GM12878 (cell line): ENCODE data around the gene CHCHD1. TPM values are rescaled to one million over a fixed set of nuclear protein-coding genes. Genes with fewer than 3 reads are reported as not detected.

ENCODE experiments used
- ATF2 ChIP-seq: IDR thresholded peaks from 2 replicates; pipeline ENCODE4 v1.6.1; 2012; ENCODE audit warnings: low read length, inconsistent platforms
- ATF3 ChIP-seq: IDR thresholded peaks from 2 replicates; pipeline ENCODE4 v1.6.1; 2011; ENCODE audit warnings: low read depth, mild to moderate bottlenecking, low read length, moderate library complexity, borderline replicate concordance; ENCODE audit errors: extremely low read depth
- CHD2 ChIP-seq: IDR thresholded peaks from 2 replicates; pipeline ENCODE4 v1.6.1; 2011; ENCODE audit warnings: low read depth, low read length, improper control_type of control experiment, borderline replicate concordance
- CUX1 ChIP-seq: IDR thresholded peaks from 2 replicates; pipeline ENCODE4 v1.6.1; 2012; ENCODE audit warnings: improper control_type of control experiment, low read depth, low read length; ENCODE audit not compliant: insufficient replicate concordance
- FOXM1 ChIP-seq: IDR thresholded peaks from 2 replicates; pipeline ENCODE4 v1.6.1; 2012; ENCODE audit warnings: low read depth, mild to moderate bottlenecking, inconsistent platforms, low read length, moderate library complexity
- JUND ChIP-seq: IDR thresholded peaks from 2 replicates; pipeline ENCODE4 v1.6.1; 2012; ENCODE audit warnings: low read depth, mild to moderate bottlenecking, low read length, improper control_type of control experiment, moderate library complexity
- KLF5 ChIP-seq: fragments of 450-650 bp; IDR thresholded peaks from 2 replicates; pipeline ENCODE4 v1.6.1; 2014; ENCODE audit warnings: mild to moderate bottlenecking; ENCODE audit not compliant: partially characterized antibody
- NFXL1 ChIP-seq: fragments of 450-650 bp; IDR thresholded peaks from 2 replicates; pipeline ENCODE4 v1.6.1; 2017; ENCODE audit warnings: antibody characterized with exemption, mild to moderate bottlenecking, borderline replicate concordance
- NFYB ChIP-seq: IDR thresholded peaks from 2 replicates; pipeline ENCODE4 v1.6.1; 2011; ENCODE audit warnings: low read depth, mild to moderate bottlenecking, low read length, improper control_type of control experiment, moderate library complexity; ENCODE audit not compliant: insufficient read depth
- RB1 ChIP-seq: fragments of 450-650 bp; formaldehyde crosslinking; IDR thresholded peaks from 2 replicates; pipeline ENCODE4 v1.6.1; 2017; ENCODE audit warnings: mild to moderate bottlenecking, borderline replicate concordance
- REST ChIP-seq: IDR thresholded peaks from 2 replicates; pipeline ENCODE4 v1.6.1; 2012; ENCODE audit warnings: mild to moderate bottlenecking, low read depth, low read length
- RUNX3 ChIP-seq: IDR thresholded peaks from 2 replicates; pipeline ENCODE4 v1.6.1; 2012; ENCODE audit warnings: low read length, inconsistent platforms
- SP1 ChIP-seq: IDR thresholded peaks from one replicate; pipeline ENCODE4 v1.6.1; 2011; ENCODE audit warnings: low read depth, low read length
- SREBF2 ChIP-seq: IDR thresholded peaks from 2 replicates; pipeline ENCODE4 v1.6.1; 2012; ENCODE audit warnings: mild to moderate bottlenecking, low read length
- SUPT20H ChIP-seq: IDR thresholded peaks from 2 replicates; pipeline ENCODE4 v1.6.1; 2011; ENCODE audit warnings: low read depth, mild to moderate bottlenecking, low read length, moderate library complexity, borderline replicate concordance; ENCODE audit not compliant: control insufficient read depth
- TAF1 ChIP-seq: IDR thresholded peaks from 2 replicates; pipeline ENCODE4 v1.6.1; 2011; ENCODE audit warnings: mild to moderate bottlenecking, low read depth, low read length, borderline replicate concordance
- polyA plus RNA-seq, 11 experiments: library from polyadenylated mRNA; depleted of rRNA in 4 of 11; unstranded in 6 of 11; stranded (reverse) in 5 of 11; fragments of >200 nt; fragmentation: Nextera tagmentation in 4 of 11; fragmentation: Illumina TruSeq in 1 of 11; extraction: Ambion mirVana in 4 of 11; extraction: Trizol in 1 of 11; gene quantifications; 1 replicate in 1 of 11; 2 replicates in 10 of 11; pipeline versions ENCODE4 v1.2.1 to v1.2.3, GENCODE V29; 2011 to 2016; ENCODE audit warnings: inconsistent platforms in 2 of 11, missing spikeins in 2 of 11, low read depth in 1 of 11
- total RNA-seq, 4 experiments: library from RNA; depleted of rRNA in 3 of 4; stranded (reverse); fragments of >200 nt in 3 of 4; fragmentation: Illumina TruSeq in 1 of 4; extraction: Trizol in 1 of 4; gene quantifications; 2 replicates each; pipeline versions ENCODE4 v1.2.1 to v1.2.3, GENCODE V29; 2013 to 2021
- TF ChIP-seq, protein P1 (sequence below): fragments of 450-650 bp; IDR thresholded peaks from 2 replicates; pipeline ENCODE4 v1.6.1; 2017; ENCODE audit warnings: borderline replicate concordance

CHCHD1 gene
- total and polyA plus RNA-seq, 10 of the 15 experiments (the other 5 are each of a cell fraction or from before 2014, with no cell fraction given): 35.0 to 132 (median 70.0) TPM

DNA sequence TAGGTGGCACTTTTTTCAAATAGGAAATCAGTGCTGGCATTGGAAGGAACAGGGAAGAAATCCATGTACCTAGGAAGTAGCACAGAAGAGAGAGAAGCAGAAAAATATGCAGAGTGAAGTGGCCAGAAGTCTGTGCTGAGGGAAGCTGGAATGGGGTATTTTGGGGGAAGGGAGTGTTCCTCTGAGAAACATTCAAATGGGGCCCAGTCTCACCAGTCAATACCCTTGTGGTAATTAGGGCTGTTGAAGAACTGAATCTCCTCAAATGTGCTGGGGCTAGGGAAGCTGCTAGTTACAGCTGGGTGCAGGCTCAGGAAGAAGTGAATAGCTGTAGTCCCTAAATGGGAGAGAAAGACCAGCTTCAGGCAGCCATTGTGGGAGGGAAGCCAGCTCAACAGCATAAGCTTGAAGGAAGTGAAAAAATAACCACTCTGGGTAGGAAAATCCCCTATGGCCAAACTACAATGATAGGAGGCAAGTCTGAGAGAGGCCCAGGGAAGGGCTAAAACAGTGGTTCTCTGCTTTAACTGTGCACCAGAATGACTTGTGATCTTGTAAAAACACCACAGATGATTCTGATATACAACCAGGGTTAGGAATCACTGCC lies 21.9 kb downstream of the CHCHD1 start (continued):
- TF ChIP-seq ATF2 (peak; percentile 52; the same call in 1 of the 2 replicates), NFXL1 (no peak), FOXM1 (0 out of 2 replicates have a peak, but pooled peaks have one; percentile 14), KLF5 (peak; percentile 17), TAF1 (0 out of 2 replicates have a peak, but pooled peaks have one; percentile 37), CHD2 (0 out of 2 replicates have a peak, but pooled peaks have one; percentile 51), NFYB (0 out of 2 replicates have a peak, but pooled peaks have one; percentile 40), SUPT20H (no peak), REST (no peak), CUX1 (no peak), JUND (no peak), RB1 (no peak), RUNX3 (peak; percentile 75), SP1 (no peak), SREBF2 (no peak), ATF3 (no peak)
- TF ChIP-seq, protein P1, sequence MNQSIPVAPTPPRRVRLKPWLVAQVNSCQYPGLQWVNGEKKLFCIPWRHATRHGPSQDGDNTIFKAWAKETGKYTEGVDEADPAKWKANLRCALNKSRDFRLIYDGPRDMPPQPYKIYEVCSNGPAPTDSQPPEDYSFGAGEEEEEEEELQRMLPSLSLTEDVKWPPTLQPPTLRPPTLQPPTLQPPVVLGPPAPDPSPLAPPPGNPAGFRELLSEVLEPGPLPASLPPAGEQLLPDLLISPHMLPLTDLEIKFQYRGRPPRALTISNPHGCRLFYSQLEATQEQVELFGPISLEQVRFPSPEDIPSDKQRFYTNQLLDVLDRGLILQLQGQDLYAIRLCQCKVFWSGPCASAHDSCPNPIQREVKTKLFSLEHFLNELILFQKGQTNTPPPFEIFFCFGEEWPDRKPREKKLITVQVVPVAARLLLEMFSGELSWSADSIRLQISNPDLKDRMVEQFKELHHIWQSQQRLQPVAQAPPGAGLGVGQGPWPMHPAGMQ: no peak
